ENCODE data around the gene MYEOV. TPM values are rescaled to one million over a fixed set of nuclear protein-coding genes. Genes with fewer than 3 reads are reported as not detected.

Gene MYEOV
- total RNA-seq, 1 experiment from 2014 or later, result 0.22 TPM

DNA sequence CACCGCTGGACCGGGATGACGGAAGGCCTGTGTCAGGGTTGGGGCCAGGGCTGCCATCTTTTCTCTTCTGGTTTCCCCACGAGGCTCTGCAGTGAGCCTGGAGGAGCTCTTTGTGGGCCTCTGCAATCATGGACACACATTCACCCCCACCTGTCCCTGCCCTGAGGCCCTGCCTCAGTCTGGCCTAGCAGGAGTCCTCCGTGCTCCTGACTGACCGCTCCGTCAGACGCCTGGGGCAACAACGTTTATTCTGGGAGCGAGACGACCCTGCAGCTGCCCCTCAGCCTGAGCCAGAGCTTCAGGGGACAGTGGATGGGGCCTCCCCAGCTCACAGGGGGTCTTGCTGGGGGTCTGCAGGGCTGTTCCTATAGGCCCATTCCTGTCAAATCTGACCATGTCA lies 8.2 kb upstream of the MYEOV start:
- Histone ChIP-seq H3K4ac (ENCODE audit: low read depth, low read length) (no peak overlapping the region), H4K20me1 (ENCODE audit: control insufficient read depth, insufficient read depth, insufficient read length) (no peaks in the 10 kb centered on the region), H2BK5ac (ENCODE audit: insufficient read length, low read length) (no peak overlapping the region), H2AFZ (ENCODE audit: low read length) (no peak overlapping the region), H3K27ac (ENCODE audit: insufficient read length, low read depth, low read length) (no peak overlapping the region), H4K91ac (ENCODE audit: insufficient read length, low read depth, low read length) (no peak overlapping the region), H3K4me2 (ENCODE audit: insufficient read depth, insufficient read length, low read length) (no peak overlapping the region), H3K27me3 (ENCODE audit: insufficient read depth, low read length) (no peaks in the 10 kb centered on the region), H4K5ac (ENCODE audit: insufficient read length, low read depth, low read length) (no peak overlapping the region), H2AK5ac (ENCODE audit: insufficient read length, low read length) (no peak overlapping the region), H2BK15ac (ENCODE audit: low read depth, low read length) (no peak overlapping the region), H3K9me3 (ENCODE audit: control insufficient read depth, low read depth, low read length) (no peaks in the 10 kb centered on the region), H3K79me2 (ENCODE audit: insufficient read depth, low read length) (no peaks in the 10 kb centered on the region), H3K14ac (ENCODE audit: insufficient read depth, low read length) (no peak overlapping the region), H3K23ac (ENCODE audit: insufficient read length, low read depth, low read length) (no peak overlapping the region), H3K56ac (ENCODE audit: insufficient read length, low read depth, low read length) (no peak overlapping the region), H3K18ac (ENCODE audit: insufficient read length, low read depth, low read length) (no peak overlapping the region), H3K9ac (ENCODE audit: extremely low read depth, insufficient read length, low read length) (no peak overlapping the region), H3K23me2 (ENCODE audit: insufficient read length, low read depth, low read length, poor library complexity, severe bottlenecking) (no peaks in the 10 kb centered on the region), H4K8ac (replicated peaks; ENCODE audit: insufficient read length, low read depth, low read length) (no peak overlapping the region), H2BK12ac (ENCODE audit: insufficient read length, low read depth, low read length) (no peak overlapping the region), H3T11ph (ENCODE audit: low read length) (no peak overlapping the region), H2BK20ac (ENCODE audit: low read depth, low read length, poor library complexity, severe bottlenecking) (no peak overlapping the region), H3K79me1 (ENCODE audit: insufficient read depth, low read depth, low read length, poor library complexity, severe bottlenecking) (no peaks in the 10 kb centered on the region), H3K4me1 (ENCODE audit: insufficient read depth, low read length) (peaks cover 4% of the 10 kb centered on the region; the same call in 1 of the 2 replicates), H2BK120ac (ENCODE audit: low read depth, low read length, poor library complexity, severe bottlenecking) (no peak overlapping the region)
- Mint-ChIP-seq H3K27me3 (ENCODE audit: low read depth) (peaks cover 13% of the 10 kb centered on the region), H3K36me3 (ENCODE audit: insufficient read depth in 1 of 3, low read depth in 3 of 3) (no peaks in the 10 kb centered on the region), H3K9me3 (no peaks in the 10 kb centered on the region), H3K4me3 (no peak overlapping the region), H3K27ac (peak overlapping the region in 1 of 3 experiments; percentile 86; a peak in 2 of 7 replicates), H3K4me1 (peaks cover 10 to 13% of the 10 kb centered on the region in 2 experiments)
- TF ChIP-seq, protein P1, sequence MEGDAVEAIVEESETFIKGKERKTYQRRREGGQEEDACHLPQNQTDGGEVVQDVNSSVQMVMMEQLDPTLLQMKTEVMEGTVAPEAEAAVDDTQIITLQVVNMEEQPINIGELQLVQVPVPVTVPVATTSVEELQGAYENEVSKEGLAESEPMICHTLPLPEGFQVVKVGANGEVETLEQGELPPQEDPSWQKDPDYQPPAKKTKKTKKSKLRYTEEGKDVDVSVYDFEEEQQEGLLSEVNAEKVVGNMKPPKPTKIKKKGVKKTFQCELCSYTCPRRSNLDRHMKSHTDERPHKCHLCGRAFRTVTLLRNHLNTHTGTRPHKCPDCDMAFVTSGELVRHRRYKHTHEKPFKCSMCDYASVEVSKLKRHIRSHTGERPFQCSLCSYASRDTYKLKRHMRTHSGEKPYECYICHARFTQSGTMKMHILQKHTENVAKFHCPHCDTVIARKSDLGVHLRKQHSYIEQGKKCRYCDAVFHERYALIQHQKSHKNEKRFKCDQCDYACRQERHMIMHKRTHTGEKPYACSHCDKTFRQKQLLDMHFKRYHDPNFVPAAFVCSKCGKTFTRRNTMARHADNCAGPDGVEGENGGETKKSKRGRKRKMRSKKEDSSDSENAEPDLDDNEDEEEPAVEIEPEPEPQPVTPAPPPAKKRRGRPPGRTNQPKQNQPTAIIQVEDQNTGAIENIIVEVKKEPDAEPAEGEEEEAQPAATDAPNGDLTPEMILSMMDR (conservative IDR thresholded peaks at IDR 0.05), result no peak
- DNase-seq, result no peak
- WGBS (ENCODE audit: extremely low coverage, insufficient read length, low lambda C conversion rate), result no CpG with 5 or more reads among the region's 11 CpGs

Measured in H9 (cell line).